Spleen (tissue), 7 donors: Measurements from ENCODE around the gene BORA.

ENCODE experiments used
- POLR2A ChIP-seq, 3 donors: fragments of 450-650 bp; IDR thresholded peaks; one replicate each; pipeline ENCODE4 v1.5.1; 2017; ENCODE audit warnings: antibody characterized with exemption in 3 of 3, mild to moderate bottlenecking in 1 of 3
- TF ChIP-seq, protein P1 (sequence below), 11 experiments: fragments of 200-600 bp in 7 of 11; fragments of 450-650 bp in 4 of 11; sonication (generic) in 4 of 11; IDR thresholded peaks in 8 of 11; conservative IDR thresholded peaks in 3 of 11; 1 replicate in 7 of 11; 2 replicates in 4 of 11; pipeline versions ENCODE4 v1.4.0 to v1.8.0; 2016 to 2021; ENCODE audit warnings: antibody characterized with exemption in 11 of 11, inconsistent platforms in 4 of 11, mild to moderate bottlenecking in 1 of 11
- donor health status: DM: no; HTN: no; CAD: no; lungs with moderate emphysema.
- donor health status: DM: no; HTN: no; CAD: no.
- donor health status: DM: no; HTN: no; CAD: no.

DNA sequence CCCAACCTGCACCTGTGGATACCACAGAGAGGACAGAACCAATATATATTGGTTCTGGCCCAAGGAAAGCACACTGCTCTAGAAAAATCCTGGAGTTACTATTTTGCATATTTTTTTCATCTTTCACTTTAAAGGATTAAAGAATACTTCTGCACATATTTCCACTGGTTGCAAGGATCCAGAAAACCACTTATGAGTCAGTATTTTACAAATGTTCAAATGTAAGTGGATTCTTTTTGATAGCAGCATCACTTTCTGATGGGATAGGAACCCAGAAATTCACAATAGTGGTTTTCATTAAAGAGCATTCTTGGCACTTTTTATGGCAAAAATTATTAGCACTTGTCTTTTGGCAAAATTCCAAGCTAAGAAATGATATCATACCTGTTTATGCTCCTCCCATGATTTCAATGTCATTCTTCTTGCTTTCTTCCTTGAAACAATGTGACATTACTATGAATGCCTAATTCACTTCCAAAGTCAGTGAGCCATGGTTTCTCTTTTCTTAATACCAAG, 38.5 kb upstream of the BORA start:
- TF ChIP-seq, protein P1, sequence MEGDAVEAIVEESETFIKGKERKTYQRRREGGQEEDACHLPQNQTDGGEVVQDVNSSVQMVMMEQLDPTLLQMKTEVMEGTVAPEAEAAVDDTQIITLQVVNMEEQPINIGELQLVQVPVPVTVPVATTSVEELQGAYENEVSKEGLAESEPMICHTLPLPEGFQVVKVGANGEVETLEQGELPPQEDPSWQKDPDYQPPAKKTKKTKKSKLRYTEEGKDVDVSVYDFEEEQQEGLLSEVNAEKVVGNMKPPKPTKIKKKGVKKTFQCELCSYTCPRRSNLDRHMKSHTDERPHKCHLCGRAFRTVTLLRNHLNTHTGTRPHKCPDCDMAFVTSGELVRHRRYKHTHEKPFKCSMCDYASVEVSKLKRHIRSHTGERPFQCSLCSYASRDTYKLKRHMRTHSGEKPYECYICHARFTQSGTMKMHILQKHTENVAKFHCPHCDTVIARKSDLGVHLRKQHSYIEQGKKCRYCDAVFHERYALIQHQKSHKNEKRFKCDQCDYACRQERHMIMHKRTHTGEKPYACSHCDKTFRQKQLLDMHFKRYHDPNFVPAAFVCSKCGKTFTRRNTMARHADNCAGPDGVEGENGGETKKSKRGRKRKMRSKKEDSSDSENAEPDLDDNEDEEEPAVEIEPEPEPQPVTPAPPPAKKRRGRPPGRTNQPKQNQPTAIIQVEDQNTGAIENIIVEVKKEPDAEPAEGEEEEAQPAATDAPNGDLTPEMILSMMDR (IDR thresholded peaks at IDR 0.05 in 8 of 11, conservative IDR thresholded peaks at IDR 0.05 in 3 of 11), result no peak
- TF ChIP-seq POLR2A (IDR thresholded peaks at IDR 0.05), result no peak
